Stimulated activated CD4-positive, alpha-beta T cell treated with anti-CD3 and anti-CD28 coated beads, Interleukin-4, amount 100 ng/mL, for 1 hour (primary cell): ENCODE data around the gene ADORA2A.
"Not testable (repeated sequence)": the region's sequence is repeated elsewhere in the genome, so short reads cannot be mapped to it uniquely, and the experiment has no call there.

Experiments
- DNase-seq: peaks from one replicate; pipeline ENCODE4 v3.0.0-alpha.2; 2020

The ADORA2A gene

GRCh38 chr22:24455751-24456426 is 28.5 kb downstream of the ADORA2A start:
- no peak for DNase-seq

- DNase-seq = no peak
These were observed 30.6 kb downstream of the ADORA2A start for GRCh38 chr22:24457894-24458420.

- no peak for DNase-seq
These were observed 32.5 kb downstream of the ADORA2A start for GRCh38 chr22:24459911-24460310.

DNA sequence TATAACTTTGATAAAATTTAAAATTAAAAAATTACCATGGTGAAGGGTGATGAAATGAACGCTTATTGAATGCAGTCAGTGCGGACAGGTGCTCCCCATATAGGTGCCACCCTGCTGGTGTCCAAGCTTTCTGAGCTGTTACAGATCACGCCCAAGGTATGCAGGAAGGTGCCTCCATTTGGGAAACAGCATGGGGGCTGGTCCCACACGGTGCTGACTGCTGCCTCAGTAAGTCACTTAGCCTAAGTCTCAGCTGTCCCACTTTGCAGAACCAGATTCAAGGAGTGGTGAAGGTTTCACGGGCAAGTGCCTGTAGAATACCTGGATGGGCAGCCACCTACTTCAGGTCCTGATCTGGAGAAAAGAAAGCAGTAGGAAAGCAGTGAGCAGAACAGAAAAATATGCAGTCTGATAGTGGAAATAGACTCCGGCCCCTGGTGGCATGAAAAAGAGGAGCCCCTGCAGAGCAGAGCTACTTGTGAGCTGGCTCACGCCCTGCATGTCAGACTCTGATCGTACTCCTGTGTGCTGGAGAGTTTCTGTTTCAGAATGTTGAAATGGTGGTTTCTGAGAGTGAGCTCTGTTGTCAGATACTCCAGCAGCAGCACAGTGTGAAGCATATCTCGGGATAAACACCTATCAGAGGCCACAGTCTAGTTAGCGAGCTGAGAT is 33.2 kb downstream of the ADORA2A start:
- no peak for DNase-seq

GRCh38 chr22:24463071-24463760 is 35.8 kb downstream of the ADORA2A start:
- DNase-seq = no peak

GRCh38 chr22:24465566-24465965 is 38.2 kb downstream of the ADORA2A start:
- DNase-seq = no peak

GRCh38 chr22:24465975-24466374 is 38.6 kb downstream of the ADORA2A start:
- DNase-seq = no peak

- DNase-seq = no peak
These were observed 39.4 kb downstream of the ADORA2A start for GRCh38 chr22:24466716-24467328.

- DNase-seq = no peak
These were observed 39.9 kb downstream of the ADORA2A start for GRCh38 chr22:24467340-24467739.

DNA sequence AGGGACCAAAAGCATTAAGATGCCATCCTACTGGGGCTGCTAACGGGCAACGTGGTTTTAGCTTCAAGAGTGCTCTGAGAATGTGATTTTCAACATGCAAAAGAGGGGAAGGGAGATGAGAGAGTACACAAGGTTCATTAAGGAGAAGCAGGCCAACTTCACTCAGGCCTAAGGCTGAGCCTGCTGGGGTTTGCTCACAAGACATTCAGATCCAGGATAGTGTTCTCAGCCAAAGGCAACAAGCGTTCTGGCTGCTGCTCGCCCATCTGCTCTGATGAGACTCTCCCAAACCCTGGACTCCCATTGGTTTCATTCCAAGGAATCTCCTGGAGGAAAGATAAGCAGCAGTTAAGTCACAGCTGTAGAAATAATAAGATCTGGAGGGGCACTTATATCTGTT is 44.2 kb downstream of the ADORA2A start:
- DNase-seq = no peak

- DNase-seq = no peak
These were observed 45.9 kb downstream of the ADORA2A start for GRCh38 chr22:24473284-24473683.

- DNase-seq = no peak
These were observed 46.8 kb downstream of the ADORA2A start for GRCh38 chr22:24474221-24474620.

DNA sequence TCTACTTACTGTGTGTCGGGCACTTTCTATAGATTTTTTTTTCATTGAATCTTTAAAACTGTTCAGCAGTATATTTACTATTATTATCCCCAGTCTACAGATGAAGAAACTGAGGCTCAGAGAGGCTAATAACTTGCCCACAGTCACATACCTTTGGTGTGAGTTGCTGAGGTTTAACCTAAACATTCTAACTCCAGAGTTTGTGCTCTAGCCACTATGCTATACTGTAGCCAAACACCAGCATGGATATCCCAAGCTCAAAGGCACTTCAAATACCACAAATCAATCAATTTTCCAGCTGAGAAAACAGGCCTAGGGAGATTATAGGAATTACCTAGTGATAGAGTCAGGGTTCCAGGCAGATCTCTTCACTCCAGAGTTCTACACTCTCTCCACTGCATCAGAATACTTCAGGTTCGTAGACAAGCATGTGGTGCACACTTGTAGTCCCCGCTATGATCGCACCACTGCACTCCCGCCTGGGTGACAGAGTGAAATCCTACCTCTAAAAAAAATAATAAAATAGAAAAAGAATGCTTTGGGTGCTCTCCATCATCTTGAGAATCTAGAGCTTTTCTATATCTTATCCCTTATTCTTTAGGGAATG is 47.4 kb downstream of the ADORA2A start:
- no peak for DNase-seq

DNA sequence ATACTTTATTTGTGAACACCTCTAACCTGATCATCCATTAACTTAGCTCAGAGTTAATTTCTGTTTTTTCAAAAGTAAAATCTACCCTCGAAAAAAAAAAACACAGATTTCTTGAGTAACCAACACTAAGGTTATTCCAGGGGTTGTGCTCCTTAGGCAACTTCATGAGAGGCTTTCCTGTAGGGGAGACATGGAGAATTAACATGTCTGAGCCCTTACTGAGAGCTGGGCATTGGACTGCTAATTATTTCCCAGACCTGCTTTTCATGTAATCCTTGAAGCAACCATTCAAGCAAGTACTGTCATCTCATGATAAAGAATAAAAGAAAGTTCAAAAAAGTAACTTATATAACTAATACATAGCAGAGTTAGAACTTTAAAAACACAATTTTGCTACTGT is 54.2 kb downstream of the ADORA2A start:
- no peak for DNase-seq

- DNase-seq = no peak
These were observed 55.2 kb downstream of the ADORA2A start for GRCh38 chr22:24482575-24482974.

DNA sequence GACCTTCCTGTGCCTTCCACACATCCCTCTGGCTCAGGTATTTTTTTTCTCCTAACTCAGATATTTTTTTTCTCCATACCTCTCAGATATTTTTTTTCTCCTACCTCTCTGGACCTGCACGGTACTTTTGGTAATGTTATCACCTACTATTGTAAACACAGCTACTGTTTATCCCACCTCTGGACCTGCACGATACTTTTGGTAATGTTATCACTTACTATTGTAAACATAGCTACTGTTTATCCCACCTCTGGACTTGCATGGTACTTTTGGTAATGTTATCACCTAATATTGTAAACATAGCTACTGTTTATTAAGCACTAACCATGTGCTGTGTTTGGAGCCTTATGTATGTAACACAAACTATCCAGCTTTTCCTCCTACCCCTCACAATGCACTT is 55.6 kb downstream of the ADORA2A start:
- DNase-seq = no peak

DNA sequence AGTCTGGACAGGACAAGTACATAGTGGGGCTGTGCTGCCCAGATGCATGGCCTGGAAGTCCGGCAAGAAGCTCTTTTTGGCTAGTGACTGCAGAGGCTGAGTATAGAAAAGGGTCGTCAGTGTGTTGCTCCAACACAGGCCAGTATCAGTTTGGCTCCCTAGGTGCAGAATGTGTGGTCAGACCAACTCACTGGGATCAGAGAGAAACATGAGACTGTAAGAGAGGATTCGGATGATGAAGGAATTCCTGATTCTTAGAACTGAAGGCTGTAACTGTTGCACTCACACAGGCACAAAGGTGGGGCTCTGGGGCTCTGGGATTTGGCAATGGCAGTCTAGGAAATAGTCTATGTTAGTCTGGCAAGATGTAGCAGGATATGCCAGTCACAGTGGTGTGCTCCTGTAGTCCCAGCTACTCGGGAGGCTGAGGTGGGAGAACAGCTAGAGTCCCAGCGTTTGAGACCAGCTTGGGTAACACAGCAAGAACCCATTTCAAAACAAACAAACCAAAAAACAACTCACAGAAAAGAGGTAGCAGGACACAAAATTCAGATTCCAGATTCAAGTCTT is 56.7 kb downstream of the ADORA2A start:
- DNase-seq = no peak

- DNase-seq = no peak
These were observed 57.8 kb downstream of the ADORA2A start for GRCh38 chr22:24485170-24485569.

- DNase-seq = no peak
These were observed 58.2 kb downstream of the ADORA2A start for GRCh38 chr22:24485608-24486007.

GRCh38 chr22:24486501-24486921 is 59.1 kb downstream of the ADORA2A start:
- no peak for DNase-seq

DNA sequence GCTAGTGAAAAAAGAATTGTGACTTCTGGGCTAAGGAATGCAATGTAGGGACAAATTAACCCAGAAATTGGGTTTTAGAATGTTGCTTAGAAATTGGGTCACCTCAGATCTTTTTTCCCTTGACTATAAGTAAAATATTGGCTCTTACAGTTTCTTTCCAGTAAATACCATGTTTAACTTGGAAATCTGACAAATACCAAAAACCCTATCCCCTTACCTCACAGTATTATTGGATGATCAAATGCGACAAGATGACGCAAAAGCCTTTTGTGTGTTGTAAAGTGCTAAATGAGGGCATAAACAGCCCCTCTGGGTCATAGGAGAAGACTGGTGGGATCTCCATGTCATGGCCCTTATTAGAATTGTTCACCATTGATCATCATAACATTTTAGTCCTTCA is 61.6 kb downstream of the ADORA2A start:
- no peak for DNase-seq

DNA sequence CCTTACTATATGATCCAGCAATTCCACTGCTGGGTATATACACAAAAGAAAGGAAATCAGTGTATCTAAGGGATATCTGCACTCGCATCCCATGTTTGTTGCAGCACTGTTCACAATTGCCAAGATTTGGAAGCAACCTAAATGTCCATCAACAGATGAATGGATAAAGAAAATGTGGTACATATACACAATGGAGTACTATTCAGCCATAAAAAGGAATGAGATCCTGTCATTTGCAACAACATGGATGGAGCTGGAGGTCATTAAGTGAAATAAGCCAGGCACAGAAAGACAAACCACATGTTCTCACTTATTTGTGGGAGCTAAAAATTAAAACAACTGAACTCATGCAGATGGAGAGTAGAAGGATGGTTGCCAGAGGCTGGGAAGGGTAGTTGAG is 62.0 kb downstream of the ADORA2A start:
- not testable (repeated sequence) for DNase-seq
